ENCODE data around the gene GPX4. TPM values are rescaled to one million over a fixed set of nuclear protein-coding genes. Genes with fewer than 3 reads are reported as not detected.

GPX4 gene
- total and polyA plus RNA-seq, 8 donors: 90.0 to 710 (median 348) TPM

- TF ChIP-seq CTCF (IDR thresholded peaks at IDR 0.05): no peak
- TF ChIP-seq POLR2AphosphoS5 (IDR thresholded peaks at IDR 0.05): no peak
- no peak for TF ChIP-seq POLR2A (IDR thresholded peaks at IDR 0.05)
- TF ChIP-seq EP300 (IDR thresholded peaks at IDR 0.05): no peak
- Histone ChIP-seq H3K36me3 (peaks cover 6 to 52% (median 36%) of the 10 kb centered on the region in 4 donors), H3K4me1 (peaks cover 44 to 50% (median 46%) of the 10 kb centered on the region in 4 donors), H3K4me3 (no peak overlapping the region), H3K27me3 (no peaks in the 10 kb centered on the region), H3K27ac (peak overlapping the region in 4 of 5 donors; percentile 58 to 92 (median 79)), H3K9me3 (no peaks in the 10 kb centered on the region)
- intact Hi-C loops (cut with DNase I; ENCODE audit: low total_unique reads): no loop called here
- 48 to 73% (median 60%) methylated on average over 7 to 12 of the region's 12 CpGs for WGBS, 5 donors
- no peak for DNase-seq
Measured at GRCh38 chr19:1136201-1136600, 32.4 kb downstream of the GPX4 start.

- H3K4me1 ChIP-seq: peaks cover 41 to 50% (median 42%) of the 10 kb centered on the region in 4 donors
- TF ChIP-seq POLR2A (IDR thresholded peaks at IDR 0.05) (no peak), POLR2AphosphoS5 (IDR thresholded peaks at IDR 0.05) (no peak), EP300 (IDR thresholded peaks at IDR 0.05) (no peak), CTCF (IDR thresholded peaks at IDR 0.05) (no peak)
- no peaks in the 10 kb centered on the region for H3K9me3 ChIP-seq
- WGBS, 5 donors: 72 to 89% (median 85%) methylated on average over 14 to 24 of the region's 25 CpGs
- H3K27ac ChIP-seq: peak overlapping the region in 4 of 5 donors; percentile 58 to 92 (median 79)
- H3K36me3 ChIP-seq: peaks cover 6 to 53% (median 39%) of the 10 kb centered on the region in 4 donors
- intact Hi-C loops (cut with DNase I; ENCODE audit: low total_unique reads): no loop called here
- H3K4me3 ChIP-seq: no peak overlapping the region
- no peak for DNase-seq
- no peaks in the 10 kb centered on the region for H3K27me3 ChIP-seq
Measured at GRCh38 chr19:1136621-1137317, 33.0 kb downstream of the GPX4 start.

- intact Hi-C loops (cut with DNase I; ENCODE audit: low total_unique reads): no loop called here
- no peak overlapping the region for H3K4me3 ChIP-seq
- no peaks in the 10 kb centered on the region for H3K27me3 ChIP-seq
- WGBS, 5 donors: 75 to 89% (median 84%) methylated on average over 7 to 10 of the region's 11 CpGs
- TF ChIP-seq POLR2A (IDR thresholded peaks at IDR 0.05) (no peak), EP300 (IDR thresholded peaks at IDR 0.05) (no peak), CTCF (IDR thresholded peaks at IDR 0.05) (no peak), POLR2AphosphoS5 (IDR thresholded peaks at IDR 0.05) (no peak)
- DNase-seq: no peak
- no peaks in the 10 kb centered on the region for H3K9me3 ChIP-seq
- peaks cover 27 to 40% (median 32%) of the 10 kb centered on the region in 4 donors for H3K4me1 ChIP-seq
- H3K27ac ChIP-seq: no peak overlapping the region
- H3K36me3 ChIP-seq: peaks cover 6 to 64% (median 50%) of the 10 kb centered on the region in 4 donors
Measured at GRCh38 chr19:1138121-1138520, 34.3 kb downstream of the GPX4 start.

- Histone ChIP-seq H3K4me3 (no peak overlapping the region), H3K36me3 (peaks cover 6 to 74% (median 60%) of the 10 kb centered on the region in 4 donors), H3K4me1 (peaks cover 22 to 29% (median 23%) of the 10 kb centered on the region in 4 donors), H3K9me3 (no peaks in the 10 kb centered on the region), H3K27me3 (no peaks in the 10 kb centered on the region), H3K27ac (no peak overlapping the region)
- intact Hi-C loops (cut with DNase I; ENCODE audit: low total_unique reads): no loop called here
- WGBS, 5 donors: 89 to 93% (median 91%) methylated on average over 15 of the region's 15 CpGs
- DNase-seq: no peak
- TF ChIP-seq CTCF (IDR thresholded peaks at IDR 0.05) (no peak), POLR2A (IDR thresholded peaks at IDR 0.05) (no peak), POLR2AphosphoS5 (IDR thresholded peaks at IDR 0.05) (no peak), EP300 (IDR thresholded peaks at IDR 0.05) (no peak)
Measured at GRCh38 chr19:1139126-1139525, 35.3 kb downstream of the GPX4 start.

All from stomach (tissue), 9 donors.